SU-DHL-6 (cell line): ENCODE data around the gene RPS6KA2.

Experiments
- H2AFZ ChIP-seq: fragments of 200-600 bp; sonication (generic); 2 replicates; pipeline ENCODE4 v1.6.1; 2014; ENCODE audit warnings: low read depth, mild to moderate bottlenecking, moderate library complexity, mixed read lengths, antibody characterized with exemption, low read length; ENCODE audit not compliant: severe bottlenecking
- H3F3A ChIP-seq: fragments of 200-600 bp; shearing (Covaris generic); 2 replicates; pipeline ENCODE4 v1.6.0; 2016; ENCODE audit warnings: antibody characterized with exemption, mild to moderate bottlenecking; ENCODE audit not compliant: insufficient read depth
- H3K27ac ChIP-seq: fragments of 200-600 bp; sonication (generic); 2 replicates; pipeline ENCODE4 v1.5.1; 2016; ENCODE audit warnings: low read depth, mild to moderate bottlenecking, low read length, moderate library complexity, mixed read lengths
- H3K27me3 ChIP-seq: fragments of 200-600 bp; sonication (generic), shearing (Covaris generic); 2 replicates; pipeline ENCODE4 v1.6.0; 2014; ENCODE audit warnings: mild to moderate bottlenecking, low read length
- H3K36me3 ChIP-seq: fragments of 200-600 bp; sonication (generic); 2 replicates; pipeline ENCODE4 v1.6.1; 2014; ENCODE audit warnings: mild to moderate bottlenecking, low read length, mixed read lengths
- H3K4me2 ChIP-seq: fragments of 300-600, 200-600 bp; shearing (Covaris generic), sonication (generic); 2 replicates; pipeline ENCODE4 v1.6.0; 2014; ENCODE audit warnings: low read length, low read depth, mild to moderate bottlenecking; ENCODE audit not compliant: poor library complexity, severe bottlenecking
- H3K4me3 ChIP-seq: fragments of 200-600 bp; sonication (generic); 2 replicates; pipeline ENCODE4 v1.5.1; 2014; ENCODE audit warnings: antibody characterized with exemption, low read length, mild to moderate bottlenecking, mixed read lengths; ENCODE audit not compliant: insufficient read depth, poor library complexity, severe bottlenecking
- H3K79me2 ChIP-seq: fragments of 200-600 bp; sonication (generic); 2 replicates; pipeline ENCODE4 v1.6.1; 2014; ENCODE audit warnings: mild to moderate bottlenecking, low read length, moderate library complexity; ENCODE audit not compliant: insufficient read depth
- H3K9ac ChIP-seq: fragments of 200-600 bp; sonication (generic); 2 replicates; pipeline ENCODE4 v1.7.0; 2014; ENCODE audit warnings: mild to moderate bottlenecking, low read length
- H3K9me2 ChIP-seq: fragments of 200-600 bp; sonication (generic); replicated peaks from 2 replicates; pipeline ENCODE4 v1.6.1; 2014; ENCODE audit warnings: low read length; ENCODE audit not compliant: insufficient read depth
- H3K9me3 ChIP-seq: fragments of 200-600 bp; sonication (generic); 2 replicates; pipeline ENCODE4 v1.6.1; 2014; ENCODE audit warnings: low read length, mixed read lengths; ENCODE audit not compliant: insufficient read depth
- H4K20me1 ChIP-seq: fragments of 200-600 bp; sonication (generic); 2 replicates; pipeline ENCODE4 v1.6.1; 2014; ENCODE audit warnings: low read depth, mild to moderate bottlenecking, antibody characterized with exemption, low read length, moderate library complexity, mixed read lengths
- EZH2phosphoT487 ChIP-seq: fragments of 200-600 bp; sonication (generic), shearing (Covaris generic); conservative IDR thresholded peaks from 2 replicates; pipeline ENCODE4 v1.6.1; 2018; ENCODE audit warnings: mild to moderate bottlenecking, antibody characterized with exemption, low read length, moderate library complexity, mixed read lengths
- TF ChIP-seq, protein P1 (sequence below): fragments of 200-600 bp; sonication (generic); IDR thresholded peaks from one replicate; pipeline ENCODE4 v1.5.1; 2017; ENCODE audit warnings: antibody characterized with exemption, mild to moderate bottlenecking, low read length, moderate library complexity; ENCODE audit not compliant: insufficient read depth, poor library complexity, severe bottlenecking

The RPS6KA2 gene

DNA sequence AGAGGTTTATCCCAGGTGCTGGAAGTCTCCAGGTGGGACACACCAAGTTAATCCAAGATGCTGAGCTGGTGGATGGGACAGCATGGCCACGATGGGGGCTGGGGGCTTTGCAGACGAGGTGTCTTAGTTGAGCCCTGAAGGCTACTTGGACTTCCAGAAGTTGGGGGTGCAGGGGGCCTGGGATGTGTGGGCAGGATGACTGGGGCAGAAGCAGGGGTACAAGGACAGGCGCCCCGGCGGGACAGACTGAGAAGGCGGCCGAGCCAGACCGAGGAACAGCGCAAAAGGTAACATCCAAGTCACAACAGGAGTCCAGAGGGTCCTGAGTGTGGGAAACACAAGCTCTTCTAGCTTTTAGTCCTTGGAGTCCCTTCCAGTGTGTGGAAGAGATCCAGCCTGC is 64.3 kb downstream of the RPS6KA2 start:
- Histone ChIP-seq H3K9me3 (no peaks in the 10 kb centered on the region), H2AFZ (no peak overlapping the region), H3K36me3 (no peaks in the 10 kb centered on the region), H3F3A (no peaks in the 10 kb centered on the region), H3K9me2 (no peaks in the 10 kb centered on the region), H3K79me2 (no peaks in the 10 kb centered on the region), H3K27me3 (no peaks in the 10 kb centered on the region), H3K27ac (no peak overlapping the region), H3K4me2 (no peak overlapping the region), H4K20me1 (no peaks in the 10 kb centered on the region), H3K4me3 (no peak overlapping the region), H3K9ac (no peak overlapping the region)
- no peak for TF ChIP-seq EZH2phosphoT487
- TF ChIP-seq, protein P1, sequence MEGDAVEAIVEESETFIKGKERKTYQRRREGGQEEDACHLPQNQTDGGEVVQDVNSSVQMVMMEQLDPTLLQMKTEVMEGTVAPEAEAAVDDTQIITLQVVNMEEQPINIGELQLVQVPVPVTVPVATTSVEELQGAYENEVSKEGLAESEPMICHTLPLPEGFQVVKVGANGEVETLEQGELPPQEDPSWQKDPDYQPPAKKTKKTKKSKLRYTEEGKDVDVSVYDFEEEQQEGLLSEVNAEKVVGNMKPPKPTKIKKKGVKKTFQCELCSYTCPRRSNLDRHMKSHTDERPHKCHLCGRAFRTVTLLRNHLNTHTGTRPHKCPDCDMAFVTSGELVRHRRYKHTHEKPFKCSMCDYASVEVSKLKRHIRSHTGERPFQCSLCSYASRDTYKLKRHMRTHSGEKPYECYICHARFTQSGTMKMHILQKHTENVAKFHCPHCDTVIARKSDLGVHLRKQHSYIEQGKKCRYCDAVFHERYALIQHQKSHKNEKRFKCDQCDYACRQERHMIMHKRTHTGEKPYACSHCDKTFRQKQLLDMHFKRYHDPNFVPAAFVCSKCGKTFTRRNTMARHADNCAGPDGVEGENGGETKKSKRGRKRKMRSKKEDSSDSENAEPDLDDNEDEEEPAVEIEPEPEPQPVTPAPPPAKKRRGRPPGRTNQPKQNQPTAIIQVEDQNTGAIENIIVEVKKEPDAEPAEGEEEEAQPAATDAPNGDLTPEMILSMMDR, result no peak

DNA sequence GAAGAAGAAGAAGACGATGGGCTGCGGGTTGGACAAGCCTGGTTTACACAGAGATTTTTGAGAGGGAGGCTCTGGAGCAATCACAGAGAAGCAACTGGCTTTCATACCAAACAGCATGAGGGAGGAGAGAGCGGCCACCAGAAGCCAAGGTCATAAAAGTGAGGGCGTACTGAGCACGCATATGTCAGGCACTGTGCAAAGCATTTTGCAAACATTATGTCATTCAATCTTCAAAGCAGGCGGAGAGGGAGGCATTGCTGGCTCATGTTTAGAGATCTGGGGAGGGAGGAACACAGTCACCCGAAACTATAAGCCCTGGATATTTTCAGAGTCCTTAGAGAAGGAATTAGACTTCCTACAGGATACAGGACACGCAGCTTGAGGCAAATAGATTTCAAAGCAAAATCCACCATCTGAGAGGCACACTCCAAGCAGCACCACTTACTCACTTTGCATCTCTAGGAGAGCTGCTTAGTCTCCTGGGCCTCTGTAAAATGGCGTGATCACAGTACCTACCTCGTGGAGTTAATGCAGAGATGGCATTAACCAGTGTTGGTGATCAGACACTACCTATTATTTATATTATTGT is 65.2 kb downstream of the RPS6KA2 start:
- Histone ChIP-seq H3K36me3 (no peaks in the 10 kb centered on the region), H3K27ac (no peak overlapping the region), H3K4me3 (no peak overlapping the region), H3K9ac (no peak overlapping the region), H4K20me1 (no peaks in the 10 kb centered on the region), H2AFZ (no peak overlapping the region), H3K9me2 (no peaks in the 10 kb centered on the region), H3K79me2 (no peaks in the 10 kb centered on the region), H3K9me3 (no peaks in the 10 kb centered on the region), H3K4me2 (no peak overlapping the region), H3F3A (no peaks in the 10 kb centered on the region), H3K27me3 (no peaks in the 10 kb centered on the region)
- TF ChIP-seq, protein P1, result no peak
- TF ChIP-seq EZH2phosphoT487, result no peak

DNA sequence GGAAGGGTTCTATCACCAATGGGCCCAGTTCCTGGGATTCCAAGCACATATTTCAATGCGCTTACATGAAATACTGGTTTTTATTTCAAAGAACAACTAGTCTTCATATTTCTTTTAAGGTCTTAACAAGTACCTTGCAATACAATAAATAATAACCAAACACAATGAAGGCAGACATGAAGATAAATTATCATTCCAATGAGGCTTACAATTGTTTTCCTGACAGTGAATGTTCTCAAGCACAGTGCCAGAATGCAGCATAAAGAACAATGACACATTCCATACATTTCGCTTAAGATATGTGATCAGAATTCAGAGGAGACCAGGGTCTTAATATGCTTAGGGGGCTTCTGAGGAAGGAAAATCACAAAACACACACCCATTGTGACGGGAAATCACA is 66.8 kb downstream of the RPS6KA2 start:
- Histone ChIP-seq H3K4me3 (no peak overlapping the region), H3K9ac (no peak overlapping the region), H3K9me2 (no peaks in the 10 kb centered on the region), H3K4me2 (no peak overlapping the region), H3K27ac (no peak overlapping the region), H3K36me3 (no peaks in the 10 kb centered on the region), H3K79me2 (no peaks in the 10 kb centered on the region), H3K9me3 (no peaks in the 10 kb centered on the region), H2AFZ (no peak overlapping the region), H4K20me1 (no peaks in the 10 kb centered on the region), H3F3A (no peaks in the 10 kb centered on the region), H3K27me3 (no peaks in the 10 kb centered on the region)
- no peak for TF ChIP-seq EZH2phosphoT487
- TF ChIP-seq, protein P1, result no peak
